Mucosa of descending colon (tissue), 3 donors: ENCODE measurements around the gene GAA. TPM values are rescaled to one million over a fixed set of nuclear protein-coding genes. Genes with fewer than 3 reads are reported as not detected.

Experiments used
- ATAC-seq: fragments of 200-7000 bp; cut with Tn5 transposase; one replicate; pipeline ENCODE4 v1.9.1; 2020; ENCODE audit warnings: mild to moderate bottlenecking, moderate library complexity
- DNase-seq, 3 donors: peaks; one replicate each; pipeline ENCODE4 v3.0.0-alpha.2; 2020
- H3K36me3 ChIP-seq: fragments of 200-600 bp; one replicate; pipeline ENCODE4 v1.8.0; 2021; ENCODE audit warnings: low read depth, mild to moderate bottlenecking
- H3K4me1 ChIP-seq: fragments of 200-600 bp; one replicate; pipeline ENCODE4 v1.8.0; 2021; ENCODE audit warnings: low read depth, mild to moderate bottlenecking
- H3K4me3 ChIP-seq: fragments of 200-600 bp; one replicate; pipeline ENCODE4 v1.8.0; 2021; ENCODE audit warnings: mild to moderate bottlenecking
- H3K9me3 ChIP-seq: fragments of 200-600 bp; one replicate; pipeline ENCODE4 v1.8.0; 2021; ENCODE audit warnings: mild to moderate bottlenecking
- intact Hi-C, 2 donors: fragments of 100-400 bp; cut with DNase I in 1 of 2; cut with micrococcal nuclease in 1 of 2; formaldehyde crosslinking; loops; one replicate each; pipeline versions ENCODE4 v1.11.0 to v1.11.1; 2022; cut with DNase I, micrococcal nuclease
- total RNA-seq, 3 donors: library from RNA; stranded (reverse); fragmentation: NEBNext Ultra II Directional in 2 of 3; extraction: Animal tissue kit (Norgen Biotek cat#: 25700) in 2 of 3; gene quantifications; one replicate each; pipeline versions ENCODE4 v1.2.1 to v1.2.4, GENCODE V29; 2021 to 2023
- TF ChIP-seq, protein P1 (sequence below): fragments of 200-600 bp; IDR thresholded peaks from one replicate; pipeline ENCODE4 v1.8.0; 2022; ENCODE audit warnings: antibody characterized with exemption, mild to moderate bottlenecking
- donor health status: DM: no; HTN: no; CAD: no; lungs with moderate emphysema.
- donor health status: DM: no; HTN: no; CAD: no.
- donor health status: DM: no; HTN: yes; CAD: no.

Gene GAA
- total RNA-seq, 3 donors from 2014 or later: 23.4 to 50.0 (median 49.3) TPM

DNA sequence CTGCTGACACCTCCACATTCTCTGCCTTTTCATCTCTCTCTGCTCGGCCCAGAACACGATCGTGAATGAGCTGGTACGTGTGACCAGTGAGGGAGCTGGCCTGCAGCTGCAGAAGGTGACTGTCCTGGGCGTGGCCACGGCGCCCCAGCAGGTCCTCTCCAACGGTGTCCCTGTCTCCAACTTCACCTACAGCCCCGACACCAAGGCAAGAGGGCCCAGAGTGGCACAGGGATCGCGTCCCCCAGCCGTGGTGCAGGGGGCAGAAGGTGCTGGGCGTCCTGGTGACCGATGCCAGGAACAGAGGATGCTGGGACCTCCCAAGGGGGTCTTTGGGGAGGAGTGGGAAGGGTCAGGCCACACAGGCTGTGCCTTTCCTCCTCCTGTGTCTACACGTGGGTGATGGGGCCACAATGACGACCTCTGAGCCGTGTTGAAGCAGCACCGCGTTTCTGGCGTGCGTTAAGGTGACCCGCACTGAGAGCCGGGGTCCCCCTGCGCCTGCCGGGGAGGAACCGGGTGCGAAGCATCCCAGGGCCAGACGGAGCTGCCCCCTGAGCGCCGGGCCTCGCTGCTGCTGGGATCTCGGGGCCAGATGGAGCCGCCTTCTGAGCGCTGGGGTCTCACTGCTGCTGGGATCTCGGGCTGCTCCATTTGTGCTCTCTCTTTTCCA, 17.4 kb downstream of the GAA start:
- ATAC-seq: no peak
- Histone ChIP-seq H3K36me3 (no peaks in the 10 kb centered on the region), H3K9me3 (no peaks in the 10 kb centered on the region), H3K4me3 (no peak overlapping the region), H3K4me1 (no peaks in the 10 kb centered on the region)
- TF ChIP-seq, protein P1, sequence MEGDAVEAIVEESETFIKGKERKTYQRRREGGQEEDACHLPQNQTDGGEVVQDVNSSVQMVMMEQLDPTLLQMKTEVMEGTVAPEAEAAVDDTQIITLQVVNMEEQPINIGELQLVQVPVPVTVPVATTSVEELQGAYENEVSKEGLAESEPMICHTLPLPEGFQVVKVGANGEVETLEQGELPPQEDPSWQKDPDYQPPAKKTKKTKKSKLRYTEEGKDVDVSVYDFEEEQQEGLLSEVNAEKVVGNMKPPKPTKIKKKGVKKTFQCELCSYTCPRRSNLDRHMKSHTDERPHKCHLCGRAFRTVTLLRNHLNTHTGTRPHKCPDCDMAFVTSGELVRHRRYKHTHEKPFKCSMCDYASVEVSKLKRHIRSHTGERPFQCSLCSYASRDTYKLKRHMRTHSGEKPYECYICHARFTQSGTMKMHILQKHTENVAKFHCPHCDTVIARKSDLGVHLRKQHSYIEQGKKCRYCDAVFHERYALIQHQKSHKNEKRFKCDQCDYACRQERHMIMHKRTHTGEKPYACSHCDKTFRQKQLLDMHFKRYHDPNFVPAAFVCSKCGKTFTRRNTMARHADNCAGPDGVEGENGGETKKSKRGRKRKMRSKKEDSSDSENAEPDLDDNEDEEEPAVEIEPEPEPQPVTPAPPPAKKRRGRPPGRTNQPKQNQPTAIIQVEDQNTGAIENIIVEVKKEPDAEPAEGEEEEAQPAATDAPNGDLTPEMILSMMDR: no peak
- no peak for DNase-seq
- intact Hi-C loops: no loop called here

DNA sequence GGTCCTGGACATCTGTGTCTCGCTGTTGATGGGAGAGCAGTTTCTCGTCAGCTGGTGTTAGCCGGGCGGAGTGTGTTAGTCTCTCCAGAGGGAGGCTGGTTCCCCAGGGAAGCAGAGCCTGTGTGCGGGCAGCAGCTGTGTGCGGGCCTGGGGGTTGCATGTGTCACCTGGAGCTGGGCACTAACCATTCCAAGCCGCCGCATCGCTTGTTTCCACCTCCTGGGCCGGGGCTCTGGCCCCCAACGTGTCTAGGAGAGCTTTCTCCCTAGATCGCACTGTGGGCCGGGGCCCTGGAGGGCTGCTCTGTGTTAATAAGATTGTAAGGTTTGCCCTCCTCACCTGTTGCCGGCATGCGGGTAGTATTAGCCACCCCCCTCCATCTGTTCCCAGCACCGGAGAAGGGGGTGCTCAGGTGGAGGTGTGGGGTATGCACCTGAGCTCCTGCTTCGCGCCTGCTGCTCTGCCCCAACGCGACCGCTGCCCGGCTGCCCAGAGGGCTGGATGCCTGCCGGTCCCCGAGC, 17.9 kb downstream of the GAA start:
- Histone ChIP-seq H3K4me1 (no peaks in the 10 kb centered on the region), H3K36me3 (no peaks in the 10 kb centered on the region), H3K9me3 (no peaks in the 10 kb centered on the region), H3K4me3 (no peak overlapping the region)
- intact Hi-C loops: no loop called here
- no peak for ATAC-seq
- DNase-seq: no peak
- TF ChIP-seq, protein P1: no peak

DNA sequence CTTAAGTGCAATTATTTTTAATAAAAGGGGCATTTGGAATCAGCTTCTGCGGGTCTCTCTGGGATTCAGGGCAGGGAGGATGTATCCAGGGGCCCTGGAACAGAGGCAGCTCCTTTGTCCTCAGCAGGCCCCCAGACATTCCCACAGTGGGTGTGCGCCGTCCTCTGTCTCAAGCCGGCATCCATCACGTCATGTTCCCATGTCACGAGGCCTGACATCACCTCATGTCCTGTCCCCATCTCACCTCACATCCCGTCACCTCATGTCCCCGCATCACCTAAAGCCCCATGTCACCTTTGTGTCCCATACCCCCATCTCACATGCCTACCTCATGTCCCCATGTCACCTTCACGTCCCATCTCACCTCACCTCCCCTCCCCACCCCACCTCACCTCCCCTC, 18.5 kb downstream of the GAA start:
- intact Hi-C loops: no loop called here
- TF ChIP-seq, protein P1: no peak

DNA sequence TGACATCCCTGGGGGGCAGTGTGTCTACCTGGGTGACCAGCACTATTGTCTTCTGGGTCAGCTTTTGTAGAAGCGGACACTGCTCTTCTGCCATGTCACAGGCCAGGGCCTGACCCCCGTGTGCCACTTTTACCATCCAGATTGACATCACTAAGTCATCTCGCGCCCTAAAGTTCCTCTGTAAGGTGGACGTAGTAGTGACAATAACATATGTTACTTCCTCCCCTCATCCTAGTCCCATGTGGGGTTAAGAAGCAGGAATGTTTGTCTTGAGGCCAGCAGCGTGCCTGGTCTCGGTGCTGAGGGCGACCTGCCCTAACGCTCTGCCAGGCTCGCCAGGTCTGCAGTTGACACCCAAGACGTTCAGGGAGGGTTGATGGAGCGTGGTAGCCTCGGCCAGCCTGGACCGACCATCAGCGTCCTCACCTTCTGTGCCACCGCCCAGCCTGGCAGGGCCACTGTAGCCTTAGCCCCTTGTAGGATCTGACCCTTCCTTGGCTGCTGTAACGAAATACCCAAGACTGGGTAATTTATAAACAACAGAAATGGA, 20.7 kb downstream of the GAA start:
- TF ChIP-seq, protein P1: no peak
- no peak for DNase-seq
- intact Hi-C loops: no loop called here
- no peaks in the 10 kb centered on the region for H3K9me3 ChIP-seq
- no peak for ATAC-seq
- no peaks in the 10 kb centered on the region for H3K36me3 ChIP-seq
- H3K4me1 ChIP-seq: no peaks in the 10 kb centered on the region
- H3K4me3 ChIP-seq: no peak overlapping the region

More for the DNA sequence above, 18.5 kb downstream of the GAA start:
- Histone ChIP-seq H3K9me3 (no peaks in the 10 kb centered on the region), H3K36me3 (no peaks in the 10 kb centered on the region), H3K4me1 (no peaks in the 10 kb centered on the region), H3K4me3 (no peak overlapping the region)
- no peak for DNase-seq
- no peak for ATAC-seq

DNA sequence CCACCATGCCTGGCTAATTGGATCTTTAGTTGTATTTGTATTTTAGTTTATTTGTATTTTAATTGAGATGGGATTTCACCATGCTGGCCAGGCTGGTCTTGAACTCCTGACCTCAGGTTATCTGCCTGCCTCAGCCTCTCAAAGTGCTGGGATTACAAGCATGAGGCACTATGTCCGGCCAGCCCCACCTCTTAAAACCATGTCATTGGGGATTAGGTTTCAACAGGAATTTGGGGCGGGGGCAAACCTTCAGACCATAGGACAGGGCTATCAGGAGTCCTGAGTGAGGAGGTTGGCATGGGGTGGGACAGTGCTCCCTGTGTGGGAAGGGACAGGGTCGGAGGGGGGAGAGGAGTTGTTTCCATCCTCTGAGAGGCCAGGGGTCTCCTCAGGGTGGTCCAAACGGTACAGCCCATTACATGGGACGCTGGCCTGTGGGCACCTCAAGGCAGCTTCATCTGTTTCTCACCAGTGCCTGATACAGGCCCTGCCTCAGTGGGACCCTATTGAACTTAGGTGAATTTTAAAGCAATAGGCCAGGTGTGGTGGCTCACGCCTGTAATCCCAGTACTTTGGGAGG, 21.6 kb downstream of the GAA start:
- TF ChIP-seq, protein P1: no peak
- ATAC-seq: no peak
- Histone ChIP-seq H3K4me3 (no peak overlapping the region), H3K4me1 (no peaks in the 10 kb centered on the region), H3K9me3 (no peaks in the 10 kb centered on the region), H3K36me3 (no peaks in the 10 kb centered on the region)
- no peak for DNase-seq
- intact Hi-C loops: no loop called here
